GM12878 (cell line): ENCODE results near the gene EPN1. TPM values are rescaled to one million over a fixed set of nuclear protein-coding genes. Genes with fewer than 3 reads are reported as not detected.

Source experiments
- ATAC-seq: fragments of 200-7000 bp; cut with Tn5 transposase; 3 replicates; pipeline ENCODE4 v1.9.1; 2020; ENCODE audit warnings: mild to moderate bottlenecking, moderate library complexity
- BruUV-seq: library from RNA; stranded (reverse); fragments of 400-500 nt; replicated peaks from 2 replicates; lab custom pipeline; 2021; lab: Mats Ljungman, UMichigan
- CTCF ChIA-PET: fragments of 300-600 bp; sonication (Branson Sonifier 250); formaldehyde crosslinking; extraction: SDS; loops from one replicate; lab custom pipeline; 2021; ENCODE audit warnings: inconsistent platforms; lab: Yijun Ruan, JAX
- POLR2A ChIA-PET: fragments of 350-600 bp; formaldehyde crosslinking; extraction: SDS; loops from one replicate; lab custom pipeline; 2021; ENCODE audit warnings: inconsistent platforms; lab: Charles Lee
- RAD21 ChIA-PET: fragments of 300-600 bp; sonication (Branson Sonifier 250); formaldehyde crosslinking; loops from one replicate; lab custom pipeline; 2023; ENCODE audit warnings: antibody characterized with exemption; ENCODE audit not compliant: unreplicated experiment; lab: Charles Lee
- SMC1A ChIA-PET: fragments of 300-600 bp; sonication (Branson Sonifier 250); formaldehyde crosslinking; loops from one replicate; lab custom pipeline; 2023; ENCODE audit not compliant: unreplicated experiment, uncharacterized antibody; lab: Charles Lee
- DNase-seq: peaks from one replicate; pipeline ENCODE4 v3.0.0-alpha.2; 2011; ENCODE audit warnings: low read depth, low spot score
- FAIRE-seq: peaks from 3 replicates; lab custom pipeline; 2011; peaks lifted over from hg19 to GRCh38; lab: Jason Lieb, UNC
- H2AFZ ChIP-seq: 2 replicates; pipeline ENCODE4 v1.6.0; 2011; ENCODE audit warnings: low read depth, low read length, control low read depth; ENCODE audit not compliant: control insufficient read depth
- H3K27ac ChIP-seq: 2 replicates; pipeline ENCODE4 v1.5.1; 2011; ENCODE audit warnings: control low read depth; ENCODE audit not compliant: control insufficient read depth, insufficient read depth
- H3K27me3 ChIP-seq, 2 experiments: replicated peaks in 1 of 2; 2 replicates each; pipeline versions ENCODE4 v1.6.0 to v1.6.1; 2011; ENCODE audit warnings: low read length in 1 of 2; ENCODE audit not compliant: control insufficient read depth in 2 of 2, insufficient read depth in 2 of 2
- H3K36me3 ChIP-seq, 2 experiments: 2 replicates each; pipeline ENCODE4 v1.5.1; 2011; ENCODE audit warnings: low read length in 1 of 2; ENCODE audit not compliant: control insufficient read depth in 2 of 2, insufficient read depth in 2 of 2
- H3K4me1 ChIP-seq: 2 replicates; pipeline ENCODE4 v1.6.1; 2011; ENCODE audit warnings: mild to moderate bottlenecking, low read length, moderate library complexity, mixed read lengths; ENCODE audit not compliant: control insufficient read depth, insufficient read depth
- H3K4me2 ChIP-seq: 2 replicates; pipeline ENCODE4 v1.6.0; 2011; ENCODE audit warnings: control low read depth; ENCODE audit not compliant: control insufficient read depth, insufficient read depth
- H3K4me3 ChIP-seq: fragments of 200-600 bp; sonication (generic); 2 replicates; pipeline ENCODE4 v1.5.1; 2016
- H3K79me2 ChIP-seq: 2 replicates; pipeline ENCODE4 v1.6.0; 2011; ENCODE audit warnings: low read length; ENCODE audit not compliant: control insufficient read depth, insufficient read depth
- H3K9ac ChIP-seq: 2 replicates; pipeline ENCODE4 v1.8.0; 2011; ENCODE audit warnings: low read length, control low read depth, mixed read lengths; ENCODE audit not compliant: control insufficient read depth, insufficient read depth
- H3K9me3 ChIP-seq: replicated peaks from 3 replicates; pipeline ENCODE4 v1.5.1; 2011; ENCODE audit warnings: mild to moderate bottlenecking, low read length; ENCODE audit not compliant: control insufficient read depth, insufficient read depth
- H4K20me1 ChIP-seq: 2 replicates; pipeline ENCODE4 v1.6.0; 2011; ENCODE audit not compliant: control insufficient read depth, insufficient read depth
- BHLHE40 ChIP-seq, 2 experiments: fragments of 450-650 bp in 1 of 2; IDR thresholded peaks; 2 replicates each; pipeline ENCODE4 v1.6.1; 2011 to 2017; ENCODE audit warnings: low read depth in 2 of 2, borderline replicate concordance in 1 of 2, improper control_type of control experiment in 1 of 2, low read length in 1 of 2, mild to moderate bottlenecking in 1 of 2
- KAT2A ChIP-seq: conservative IDR thresholded peaks from 2 replicates; pipeline ENCODE4 v1.6.1; 2011; ENCODE audit warnings: low read depth, low read length; ENCODE audit not compliant: control insufficient read depth
- MEF2A ChIP-seq: IDR thresholded peaks from 2 replicates; pipeline ENCODE4 v1.6.1; 2011; ENCODE audit warnings: low read depth, mild to moderate bottlenecking, low read length, moderate library complexity; ENCODE audit not compliant: insufficient read depth
- NR2C2 ChIP-seq: IDR thresholded peaks from 2 replicates; pipeline ENCODE4 v1.6.1; 2011; ENCODE audit warnings: borderline replicate concordance, low read depth; ENCODE audit not compliant: control insufficient read depth, insufficient read length
- PKNOX1 ChIP-seq: fragments of 450-650 bp; IDR thresholded peaks from 2 replicates; pipeline ENCODE4 v1.6.1; 2016; ENCODE audit warnings: mild to moderate bottlenecking
- USF2 ChIP-seq: IDR thresholded peaks from 2 replicates; pipeline ENCODE4 v1.6.1; 2011; ENCODE audit warnings: low read depth, low read length, improper control_type of control experiment, borderline replicate concordance
- ZBTB40 ChIP-seq: fragments of 450-650 bp; IDR thresholded peaks from 2 replicates; pipeline ENCODE4 v1.6.1; 2016; ENCODE audit warnings: mild to moderate bottlenecking, moderate library complexity, borderline replicate concordance
- ZNF384 ChIP-seq: IDR thresholded peaks from 2 replicates; pipeline ENCODE4 v1.6.1; 2012; ENCODE audit warnings: low read depth, mild to moderate bottlenecking, low read length, improper control_type of control experiment, borderline replicate concordance
- WGBS: methylation state at CpG from one replicate; pipeline ENCODE4 v1.1.6; 2016; ENCODE audit warnings: low lambda C conversion rate; ENCODE audit not compliant: insufficient replicate concordance, insufficient coverage; ENCODE audit errors: missing lambda C conversion rate; 5-methylcytosine and 5-hydroxymethylcytosine counted together
- in situ Hi-C: fragments of 300-500 bp; cut with MboI; formaldehyde crosslinking; loops from 9 replicates; pipeline ENCODE4 v1.14.3; 2018; ENCODE audit warnings: mixed read lengths
- intact Hi-C: fragments of 100-400 bp; cut with micrococcal nuclease; formaldehyde crosslinking; loops from one replicate; pipeline ENCODE4 v1.14.2; 2022; ENCODE audit not compliant: unreplicated experiment
- polyA plus RNA-seq, 11 experiments: library from polyadenylated mRNA; depleted of rRNA in 4 of 11; unstranded in 6 of 11; stranded (reverse) in 5 of 11; fragments of >200 nt; fragmentation: Nextera tagmentation in 4 of 11; fragmentation: Illumina TruSeq in 1 of 11; extraction: Ambion mirVana in 4 of 11; extraction: Trizol in 1 of 11; gene quantifications; 1 replicate in 1 of 11; 2 replicates in 10 of 11; pipeline versions ENCODE4 v1.2.1 to v1.2.3, GENCODE V29; 2011 to 2016; ENCODE audit warnings: inconsistent platforms in 2 of 11, missing spikeins in 2 of 11, low read depth in 1 of 11
- total RNA-seq, 4 experiments: library from RNA; depleted of rRNA in 3 of 4; stranded (reverse); fragments of >200 nt in 3 of 4; fragmentation: Illumina TruSeq in 1 of 4; extraction: Trizol in 1 of 4; gene quantifications; 2 replicates each; pipeline versions ENCODE4 v1.2.1 to v1.2.3, GENCODE V29; 2013 to 2021

Gene EPN1
- total and polyA plus RNA-seq, 10 of the 15 experiments (the other 5 are each of a cell fraction or from before 2014, with no cell fraction given) = 0.11 to 88.5 (median 10.6) TPM

GRCh38 chr19:55667958-55668357, 7.1 kb upstream of the EPN1 start (continued):
- no peak for TF ChIP-seq BHLHE40 (IDR thresholded peaks at IDR 0.05; ENCODE audit: borderline replicate concordance in 1 of 2, low read depth in 2 of 2, low read length in 1 of 2)
- TF ChIP-seq MEF2A = no peak
- no peak for TF ChIP-seq NR2C2
- no peak for TF ChIP-seq ZBTB40

GRCh38 chr19:55668603-55669348, 6.2 kb upstream of the EPN1 start:
- DNase-seq = no peak
- H4K20me1 ChIP-seq = peaks cover 18% of the 10 kb centered on the region
- BruUV-seq = no TSS peak
- no peak overlapping the region for H3K4me3 ChIP-seq
- peaks cover 17% of the 10 kb centered on the region for H3K79me2 ChIP-seq
- TF ChIP-seq PKNOX1 (no peak), USF2 (no peak), ZNF384 (no peak), KAT2A (no peak)
- no peak overlapping the region for H2AFZ ChIP-seq
- ChIA-PET CTCF (interaction anchor here (1.0 kb wide), 1 partner anchor 36 kb away, joined by 5 read pairs; no protein-coding TSS in a partner anchor), POLR2A (interaction anchor here (0.6 kb wide), 1 partner anchor 277 kb away, joined by 4 read pairs; no protein-coding TSS in a partner anchor), SMC1A (no interaction called here), RAD21 (no interaction called here)
- ATAC-seq = no peak
- H3K9me3 ChIP-seq = no peaks in the 10 kb centered on the region
- intact Hi-C loops = no loop called here
- H3K27ac ChIP-seq = no peak overlapping the region
- WGBS = 93% methylated on average over 28 of the region's 30 CpGs
- no peaks in the 10 kb centered on the region; the same call in 1 of the 2 replicates for H3K4me1 ChIP-seq
- no peaks in the 10 kb centered on the region for H3K27me3 ChIP-seq
- no peak overlapping the region for H3K9ac ChIP-seq
- no peak overlapping the region for H3K4me2 ChIP-seq
- in situ Hi-C loops = loop anchor here (25.0 kb wide), 1 partner anchor 1531 kb away; the partner anchor contains the start of gene CNOT3
- FAIRE-seq = no peak
- peaks cover 35 to 55% of the 10 kb centered on the region in 2 experiments for H3K36me3 ChIP-seq
